Chondrocyte (in vitro differentiated cells): ENCODE results near the gene G6PD. TPM values are rescaled to one million over a fixed set of nuclear protein-coding genes. Genes with fewer than 3 reads are reported as not detected.

ENCODE experiments used
- DNase-seq: peaks from one replicate; pipeline ENCODE4 v3.0.0; 2021; ENCODE audit warnings: mixed read lengths, low spot score
- H3K27ac Mint-ChIP-seq: one replicate; pipeline ENCODE4 v1.8.0; 2021; ENCODE audit warnings: mild to moderate bottlenecking, moderate library complexity, mixed read lengths; ENCODE audit not compliant: unreplicated experiment
- H3K27me3 Mint-ChIP-seq: 2 replicates; pipeline ENCODE4 v1.8.0; 2021; ENCODE audit warnings: low read depth, mixed read lengths
- H3K36me3 Mint-ChIP-seq: 2 replicates; pipeline ENCODE4 v1.8.0; 2021; ENCODE audit warnings: low read depth, mixed read lengths
- H3K4me1 Mint-ChIP-seq: 2 replicates; pipeline ENCODE4 v1.8.0; 2021; ENCODE audit warnings: low read depth, mild to moderate bottlenecking, mixed read lengths
- H3K4me3 Mint-ChIP-seq: one replicate; pipeline ENCODE4 v1.8.0; 2021; ENCODE audit warnings: mild to moderate bottlenecking, moderate library complexity, mixed read lengths; ENCODE audit not compliant: unreplicated experiment
- H3K9me3 Mint-ChIP-seq: 2 replicates; pipeline ENCODE4 v1.8.0; 2021; ENCODE audit warnings: low read depth, mixed read lengths
- CTCF ChIP-seq: fragments of 200-600 bp; sonication (generic); IDR thresholded peaks from 2 replicates; pipeline ENCODE4 v1.5.0; 2021; ENCODE audit warnings: antibody characterized with exemption, mild to moderate bottlenecking, moderate library complexity
- total RNA-seq: library from RNA; stranded (reverse); gene quantifications from 3 replicates; pipeline ENCODE4 v1.2.1, GENCODE V29; 2021

G6PD gene
- total RNA-seq, 1 donor from 2014 or later, result 63.9 TPM

GRCh38 chrX:154535892-154536291 is 10.8 kb downstream of the G6PD start:
- Mint-ChIP-seq H3K27me3 (no peaks in the 10 kb centered on the region), H3K4me3 (no peak overlapping the region), H3K4me1 (peaks cover 19% of the 10 kb centered on the region), H3K9me3 (no peaks in the 10 kb centered on the region), H3K27ac (no peak overlapping the region), H3K36me3 (peaks cover 6% of the 10 kb centered on the region)
- DNase-seq, result no peak
- no peak for TF ChIP-seq CTCF

- no peak for DNase-seq
- H3K9me3 Mint-ChIP-seq, result no peaks in the 10 kb centered on the region
- H3K36me3 Mint-ChIP-seq, result peaks cover 6% of the 10 kb centered on the region
- no peaks in the 10 kb centered on the region for H3K27me3 Mint-ChIP-seq
- peak overlapping the region; percentile 17 for H3K27ac Mint-ChIP-seq
- H3K4me3 Mint-ChIP-seq, result no peak overlapping the region
- peak; percentile 94 for TF ChIP-seq CTCF
- peaks cover 17% of the 10 kb centered on the region for H3K4me1 Mint-ChIP-seq
These were observed 11.9 kb downstream of the G6PD start for GRCh38 chrX:154534526-154535322.

GRCh38 chrX:154532690-154533089 is 14.0 kb downstream of the G6PD start:
- Mint-ChIP-seq H3K9me3 (no peaks in the 10 kb centered on the region), H3K4me1 (peaks cover 15% of the 10 kb centered on the region), H3K27ac (no peak overlapping the region), H3K36me3 (peaks cover 6% of the 10 kb centered on the region), H3K27me3 (no peaks in the 10 kb centered on the region), H3K4me3 (no peak overlapping the region)
- TF ChIP-seq CTCF, result no peak
- no peak for DNase-seq

GRCh38 chrX:154531626-154532025 is 15.0 kb downstream of the G6PD start:
- no peaks in the 10 kb centered on the region for H3K9me3 Mint-ChIP-seq
- no peak overlapping the region for H3K4me3 Mint-ChIP-seq
- no peaks in the 10 kb centered on the region for H3K27me3 Mint-ChIP-seq
- no peak for DNase-seq
- peaks cover 6% of the 10 kb centered on the region for H3K36me3 Mint-ChIP-seq
- no peak for TF ChIP-seq CTCF
- H3K4me1 Mint-ChIP-seq, result peaks cover 26% of the 10 kb centered on the region
- peak overlapping the region; percentile 66 for H3K27ac Mint-ChIP-seq

- no peak overlapping the region for H3K4me3 Mint-ChIP-seq
- peak overlapping the region; percentile 17 for H3K27ac Mint-ChIP-seq
- peaks cover 6% of the 10 kb centered on the region for H3K36me3 Mint-ChIP-seq
- H3K9me3 Mint-ChIP-seq, result no peaks in the 10 kb centered on the region
- DNase-seq, result no peak
- H3K4me1 Mint-ChIP-seq, result peaks cover 26% of the 10 kb centered on the region
- TF ChIP-seq CTCF, result no peak
- H3K27me3 Mint-ChIP-seq, result no peaks in the 10 kb centered on the region
These were observed 16.4 kb downstream of the G6PD start for GRCh38 chrX:154530286-154530685.
